Colonic mucosa (tissue), 4 donors: ENCODE data around the gene EIF4H. TPM values are rescaled to one million over a fixed set of nuclear protein-coding genes. Genes with fewer than 3 reads are reported as not detected.
"Not testable (repeated sequence)": the region's sequence is repeated elsewhere in the genome, so short reads cannot be mapped to it uniquely, and the experiment has no call there.

Experiments
- DNase-seq: peaks from one replicate; pipeline ENCODE4 v3.0.0-alpha.2; 2020
- H3K27ac ChIP-seq: fragments of 200-600 bp; one replicate; pipeline ENCODE4 v1.8.0; 2021
- H3K27me3 ChIP-seq: fragments of 200-600 bp; one replicate; pipeline ENCODE4 v1.8.0; 2021
- H3K36me3 ChIP-seq: fragments of 200-600 bp; one replicate; pipeline ENCODE4 v1.8.0; 2021
- H3K4me1 ChIP-seq: fragments of 200-600 bp; one replicate; pipeline ENCODE4 v1.8.0; 2021; ENCODE audit warnings: mild to moderate bottlenecking
- H3K4me3 ChIP-seq: fragments of 200-600 bp; one replicate; pipeline ENCODE4 v1.8.0; 2021
- H3K9ac ChIP-seq, 2 donors: one replicate each; pipeline ENCODE4 v1.7.0; 2013; ENCODE audit warnings: control low read depth in 2 of 2, low read depth in 2 of 2, low read length in 2 of 2
- H3K9me3 ChIP-seq: fragments of 200-600 bp; one replicate; pipeline ENCODE4 v1.8.0; 2021
- CTCF ChIP-seq: fragments of 200-600 bp; IDR thresholded peaks from one replicate; pipeline ENCODE4 v1.8.0; 2022; ENCODE audit warnings: antibody characterized with exemption, mild to moderate bottlenecking
- intact Hi-C: fragments of 100-400 bp; cut with DNase I; formaldehyde crosslinking; loops from one replicate; pipeline ENCODE4 v1.14.1; 2022
- total RNA-seq, 2 donors: library from RNA; stranded (reverse); fragmentation: NEBNext Ultra II Directional in 1 of 2; extraction: Animal tissue kit (Norgen Biotek cat#: 25700) in 1 of 2; gene quantifications; one replicate each; pipeline ENCODE4 v1.2.1, GENCODE V29; 2021
- donor health status: healthy.
- donor health status: DM: no; HTN: no; CAD: no.
- donor health status: DM: no; HTN: no; CAD: no.

EIF4H gene
- total RNA-seq, 2 donors from 2014 or later, result 297 to 302 TPM

- no peak overlapping the region for H3K27ac ChIP-seq
- DNase-seq, result no peak
- no peaks in the 10 kb centered on the region for H3K4me1 ChIP-seq
- no peak for TF ChIP-seq CTCF
- no peaks in the 10 kb centered on the region for H3K36me3 ChIP-seq
- no peaks in the 10 kb centered on the region for H3K9me3 ChIP-seq
- H3K9ac ChIP-seq, result peak overlapping the region in 1 of 2 donors; percentile 9
- no peaks in the 10 kb centered on the region for H3K27me3 ChIP-seq
- intact Hi-C loops, result no loop called here
- H3K4me3 ChIP-seq, result no peak overlapping the region
Measured at GRCh38 chr7:74164985-74165456, 9.1 kb upstream of the EIF4H start.

GRCh38 chr7:74165867-74166593 is 8.1 kb upstream of the EIF4H start:
- TF ChIP-seq CTCF, result no peak

GRCh38 chr7:74167324-74167723 is 6.8 kb upstream of the EIF4H start:
- H3K27me3 ChIP-seq, H3K9me3 ChIP-seq, intact Hi-C loops, H3K4me1 ChIP-seq, H3K36me3 ChIP-seq, H3K4me3 ChIP-seq: not testable (repeated sequence)
- Histone ChIP-seq H3K27ac (peak overlapping the region; percentile 31), H3K9ac (peak overlapping the region in 1 of 2 donors; percentile 55)
- DNase-seq, result peak; percentile 66

More at GRCh38 chr7:74165867-74166593, 8.1 kb upstream of the EIF4H start:
- no peaks in the 10 kb centered on the region for H3K27me3 ChIP-seq
- DNase-seq, result no peak
- no peak overlapping the region for H3K4me3 ChIP-seq
- H3K9me3 ChIP-seq, result no peaks in the 10 kb centered on the region
- no peak overlapping the region for H3K27ac ChIP-seq
- intact Hi-C loops, result no loop called here
- H3K9ac ChIP-seq, result no peak overlapping the region
- H3K4me1 ChIP-seq, result no peaks in the 10 kb centered on the region
- H3K36me3 ChIP-seq, result no peaks in the 10 kb centered on the region

- Histone ChIP-seq H3K27ac (peak overlapping the region; percentile 90), H3K27me3 (no peaks in the 10 kb centered on the region), H3K4me3 (peak overlapping the region; percentile 94), H3K36me3 (no peaks in the 10 kb centered on the region), H3K9ac (peak overlapping the region in 1 of 2 donors; percentile 89), H3K4me1 (peaks cover 17% of the 10 kb centered on the region), H3K9me3 (no peaks in the 10 kb centered on the region)
- no peak for TF ChIP-seq CTCF
- peak; percentile 57 for DNase-seq
- intact Hi-C loops, result no loop called here
Measured at GRCh38 chr7:74173074-74173473, 1.1 kb upstream of the EIF4H start.

- no peak for DNase-seq
- no peaks in the 10 kb centered on the region for H3K9me3 ChIP-seq
- peaks cover 17% of the 10 kb centered on the region for H3K4me1 ChIP-seq
- no peaks in the 10 kb centered on the region for H3K36me3 ChIP-seq
- peak overlapping the region; percentile 94 for H3K4me3 ChIP-seq
- intact Hi-C loops, result no loop called here
- peak overlapping the region; percentile 89 to 93 for H3K9ac ChIP-seq
- H3K27ac ChIP-seq, result peak overlapping the region; percentile 90
- no peak for TF ChIP-seq CTCF
- no peaks in the 10 kb centered on the region for H3K27me3 ChIP-seq
Measured at GRCh38 chr7:74173491-74173865, 678 bp upstream of the EIF4H start.

- DNase-seq, result peak; percentile 51
- Histone ChIP-seq H3K4me3 (peak overlapping the region; percentile 94), H3K9ac (peak overlapping the region; percentile 93 to 98), H3K27me3 (no peaks in the 10 kb centered on the region), H3K4me1 (peaks cover 17% of the 10 kb centered on the region), H3K36me3 (no peaks in the 10 kb centered on the region), H3K9me3 (no peaks in the 10 kb centered on the region), H3K27ac (peak overlapping the region; percentile 90)
- intact Hi-C loops, result no loop called here
- TF ChIP-seq CTCF, result no peak
Measured at GRCh38 chr7:74174606-74175082, 488 bp downstream of the EIF4H start.
